ENCODE measurements around the gene TRIM67.

DNA sequence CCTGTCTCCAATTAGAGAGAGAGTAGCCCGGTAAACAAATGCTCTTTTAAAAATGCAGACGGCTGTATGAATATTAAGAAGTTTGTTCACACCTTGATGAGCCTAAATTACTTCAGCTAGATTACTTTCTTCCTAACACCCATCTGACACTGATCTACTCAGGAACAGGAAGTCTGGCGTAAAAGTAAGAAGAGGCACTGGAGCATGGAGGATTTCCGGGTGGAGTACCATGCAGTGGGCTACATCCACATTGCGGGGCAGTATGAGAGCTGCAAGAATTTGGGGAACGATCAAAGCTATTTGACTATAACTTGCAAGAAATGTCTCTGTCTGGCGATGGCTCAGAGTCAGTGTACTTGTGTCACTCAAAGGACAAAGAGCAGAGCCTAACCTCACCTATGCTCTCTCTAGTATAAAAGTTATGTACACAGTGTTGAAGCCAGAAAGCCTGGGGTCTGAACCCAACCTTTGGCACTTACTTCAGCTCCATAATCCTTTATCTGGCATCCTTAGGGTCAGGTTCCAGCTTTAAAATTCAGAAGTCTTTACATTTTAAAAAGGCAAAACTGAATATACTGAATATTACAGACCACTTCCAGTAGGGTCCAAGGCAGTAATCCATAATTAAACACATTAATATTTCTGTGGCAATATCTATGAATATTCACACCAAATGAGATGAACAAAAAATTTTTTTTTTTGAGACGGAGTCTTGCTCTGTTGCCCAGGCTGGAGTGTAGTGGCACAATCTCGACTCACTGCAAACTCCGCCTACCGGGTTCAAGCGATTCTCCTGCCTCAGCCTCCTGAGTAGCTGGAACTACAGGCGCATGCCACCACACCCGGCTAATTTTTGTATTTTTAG, 71.2 kb downstream of the TRIM67 start:
- TF ChIP-seq, protein P1, sequence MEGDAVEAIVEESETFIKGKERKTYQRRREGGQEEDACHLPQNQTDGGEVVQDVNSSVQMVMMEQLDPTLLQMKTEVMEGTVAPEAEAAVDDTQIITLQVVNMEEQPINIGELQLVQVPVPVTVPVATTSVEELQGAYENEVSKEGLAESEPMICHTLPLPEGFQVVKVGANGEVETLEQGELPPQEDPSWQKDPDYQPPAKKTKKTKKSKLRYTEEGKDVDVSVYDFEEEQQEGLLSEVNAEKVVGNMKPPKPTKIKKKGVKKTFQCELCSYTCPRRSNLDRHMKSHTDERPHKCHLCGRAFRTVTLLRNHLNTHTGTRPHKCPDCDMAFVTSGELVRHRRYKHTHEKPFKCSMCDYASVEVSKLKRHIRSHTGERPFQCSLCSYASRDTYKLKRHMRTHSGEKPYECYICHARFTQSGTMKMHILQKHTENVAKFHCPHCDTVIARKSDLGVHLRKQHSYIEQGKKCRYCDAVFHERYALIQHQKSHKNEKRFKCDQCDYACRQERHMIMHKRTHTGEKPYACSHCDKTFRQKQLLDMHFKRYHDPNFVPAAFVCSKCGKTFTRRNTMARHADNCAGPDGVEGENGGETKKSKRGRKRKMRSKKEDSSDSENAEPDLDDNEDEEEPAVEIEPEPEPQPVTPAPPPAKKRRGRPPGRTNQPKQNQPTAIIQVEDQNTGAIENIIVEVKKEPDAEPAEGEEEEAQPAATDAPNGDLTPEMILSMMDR (IDR thresholded peaks at IDR 0.05) = no peak
- TF ChIP-seq POLR2A (IDR thresholded peaks at IDR 0.05) = no peak
